Measurements from ENCODE around the gene HDAC9.

Gene HDAC9

DNA sequence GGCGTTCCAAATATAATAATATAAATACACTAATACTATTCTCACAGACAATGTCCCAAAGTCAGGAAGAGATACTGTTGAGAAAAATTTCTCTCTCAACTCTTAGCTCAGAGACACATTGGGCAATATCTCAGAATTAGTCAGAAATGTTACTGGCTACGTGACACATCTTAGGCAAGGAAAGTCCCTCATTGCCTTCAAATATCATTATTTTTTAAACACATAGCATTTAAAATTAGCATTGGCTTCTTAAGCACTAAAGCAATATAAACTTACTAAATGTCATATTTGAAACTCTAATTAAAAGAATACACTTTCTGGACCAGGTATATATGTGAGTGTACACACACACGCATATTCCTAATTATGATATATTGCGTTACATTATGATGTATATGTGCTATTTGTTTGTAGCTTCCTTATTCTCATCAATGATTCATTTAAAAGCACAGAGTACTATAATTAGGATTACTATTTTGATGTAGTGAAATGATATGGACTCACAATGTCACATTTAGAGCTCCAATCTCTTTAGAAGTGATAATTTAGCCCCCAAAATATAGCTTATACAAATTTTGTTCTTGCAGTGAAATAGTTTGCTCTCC, 366.1 kb downstream of the HDAC9 start:
- no peaks in the 10 kb centered on the region for H3K27me3 ChIP-seq (ENCODE audit: control insufficient read depth in 1 of 2, insufficient read depth in 2 of 2, low read length in 2 of 2)
- no peak overlapping the region for H3K4me3 ChIP-seq (ENCODE audit: low read length in 2 of 2)
- no peaks in the 10 kb centered on the region for H3K9me3 ChIP-seq (ENCODE audit: control insufficient read depth in 2 of 2, low read length in 2 of 2)
- H3K27ac ChIP-seq (ENCODE audit: low read length), result no peak overlapping the region
- H3K9ac ChIP-seq (ENCODE audit: low read length in 2 of 2), result no peak overlapping the region
- H3K4me1 ChIP-seq (ENCODE audit: control insufficient read depth, insufficient read depth, low read length), result no peaks in the 10 kb centered on the region
- no peaks in the 10 kb centered on the region for H3K36me3 ChIP-seq (ENCODE audit: control insufficient read depth in 2 of 2, insufficient read depth in 2 of 2, low read length in 2 of 2)

DNA sequence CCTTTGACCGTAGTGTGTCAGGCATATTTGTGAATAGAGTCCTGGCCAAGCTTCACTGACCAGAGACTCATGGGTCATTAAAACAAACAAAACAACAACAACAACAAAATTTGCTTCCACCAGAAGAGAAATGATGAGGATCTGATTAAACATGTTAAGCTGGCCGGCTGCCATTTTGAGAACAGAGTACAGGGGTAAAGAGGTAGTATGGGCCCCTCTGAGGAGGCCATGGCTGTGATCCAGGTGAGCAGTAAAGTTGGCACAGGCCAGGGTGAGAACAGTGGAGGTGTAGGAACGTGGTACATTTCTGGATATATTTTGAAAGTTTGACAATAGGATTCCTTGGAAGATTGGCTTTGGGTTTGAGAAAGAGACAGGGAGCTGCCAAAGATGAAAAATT, 369.4 kb downstream of the HDAC9 start:
- Histone ChIP-seq H3K36me3 (ENCODE audit: control insufficient read depth in 2 of 2, insufficient read depth in 2 of 2, low read length in 2 of 2) (no peaks in the 10 kb centered on the region), H3K27me3 (ENCODE audit: control insufficient read depth in 1 of 2, insufficient read depth in 2 of 2, low read length in 2 of 2) (no peaks in the 10 kb centered on the region), H3K9ac (ENCODE audit: low read length in 2 of 2) (no peak overlapping the region), H3K4me1 (ENCODE audit: control insufficient read depth, insufficient read depth, low read length) (no peaks in the 10 kb centered on the region), H3K9me3 (ENCODE audit: control insufficient read depth in 2 of 2, low read length in 2 of 2) (no peaks in the 10 kb centered on the region), H3K27ac (ENCODE audit: low read length) (no peak overlapping the region), H3K4me3 (ENCODE audit: low read length in 2 of 2) (no peak overlapping the region)

DNA sequence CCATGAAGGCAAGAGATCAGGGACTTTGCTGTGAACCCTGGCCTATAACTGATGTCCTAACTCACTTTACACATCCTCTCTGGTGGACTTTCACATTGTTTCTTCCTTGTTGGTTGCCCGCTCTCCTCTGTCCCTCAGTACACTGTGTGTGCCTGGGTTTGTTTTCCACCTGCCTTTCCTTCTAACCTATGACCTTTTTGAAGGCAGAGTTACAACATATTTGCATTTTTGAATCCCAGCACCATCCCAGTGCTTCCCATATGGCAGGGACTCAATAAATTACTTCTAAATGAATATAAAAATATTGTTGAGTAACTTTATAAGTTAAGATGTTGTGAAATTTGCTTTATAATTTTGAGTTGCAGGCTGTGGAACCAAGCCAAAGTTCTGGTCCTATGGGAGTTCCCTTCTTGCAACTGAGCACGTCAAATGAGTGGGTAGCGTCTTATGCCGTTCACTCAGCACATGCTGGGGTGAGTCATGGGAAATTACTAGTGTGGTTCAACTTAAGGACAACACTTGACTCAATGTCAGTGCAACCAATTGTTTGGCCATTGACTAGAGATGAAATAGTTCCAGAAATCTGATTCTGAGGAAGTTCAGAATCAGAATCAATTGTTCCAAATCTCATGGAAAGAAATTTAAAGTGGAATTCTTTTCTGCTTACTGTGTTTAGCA, 370.9 kb downstream of the HDAC9 start:
- H3K27me3 ChIP-seq (ENCODE audit: control insufficient read depth in 1 of 2, insufficient read depth in 2 of 2, low read length in 2 of 2), result no peaks in the 10 kb centered on the region
- H3K4me3 ChIP-seq (ENCODE audit: low read length in 2 of 2), result no peak overlapping the region
- H3K9ac ChIP-seq (ENCODE audit: low read length in 2 of 2), result no peak overlapping the region
- no peaks in the 10 kb centered on the region for H3K36me3 ChIP-seq (ENCODE audit: control insufficient read depth in 2 of 2, insufficient read depth in 2 of 2, low read length in 2 of 2)
- H3K27ac ChIP-seq (ENCODE audit: low read length), result no peak overlapping the region
- no peaks in the 10 kb centered on the region for H3K9me3 ChIP-seq (ENCODE audit: control insufficient read depth in 2 of 2, low read length in 2 of 2)
- H3K4me1 ChIP-seq (ENCODE audit: control insufficient read depth, insufficient read depth, low read length), result no peaks in the 10 kb centered on the region

DNA sequence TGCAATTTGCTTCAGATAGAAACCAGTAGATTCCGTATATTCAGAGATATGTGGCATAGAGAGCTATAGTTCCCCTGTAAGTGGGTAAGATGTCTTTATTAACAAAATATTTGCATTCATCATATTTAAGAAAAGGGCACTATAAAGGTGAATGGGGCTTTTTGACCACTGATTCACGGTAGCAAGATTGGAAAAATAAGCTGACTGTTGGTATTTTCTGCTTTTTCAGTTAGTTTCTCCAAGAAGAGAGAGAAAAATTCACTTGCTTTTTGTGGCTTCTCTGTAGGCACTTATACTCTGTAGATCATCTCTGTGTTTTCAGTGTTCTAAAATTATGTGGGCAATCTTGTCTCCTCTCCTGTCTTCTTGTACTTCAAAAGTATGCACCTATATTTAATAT, 376.8 kb downstream of the HDAC9 start:
- no peaks in the 10 kb centered on the region for H3K27me3 ChIP-seq (ENCODE audit: control insufficient read depth in 1 of 2, insufficient read depth in 2 of 2, low read length in 2 of 2)
- no peak overlapping the region for H3K4me3 ChIP-seq (ENCODE audit: low read length in 2 of 2)
- no peak overlapping the region for H3K9ac ChIP-seq (ENCODE audit: low read length in 2 of 2)
- no peaks in the 10 kb centered on the region for H3K4me1 ChIP-seq (ENCODE audit: control insufficient read depth, insufficient read depth, low read length)
- H3K27ac ChIP-seq (ENCODE audit: low read length), result no peak overlapping the region
- no peaks in the 10 kb centered on the region for H3K9me3 ChIP-seq (ENCODE audit: control insufficient read depth in 2 of 2, low read length in 2 of 2)
- H3K36me3 ChIP-seq (ENCODE audit: control insufficient read depth in 2 of 2, insufficient read depth in 2 of 2, low read length in 2 of 2), result no peaks in the 10 kb centered on the region

DNA sequence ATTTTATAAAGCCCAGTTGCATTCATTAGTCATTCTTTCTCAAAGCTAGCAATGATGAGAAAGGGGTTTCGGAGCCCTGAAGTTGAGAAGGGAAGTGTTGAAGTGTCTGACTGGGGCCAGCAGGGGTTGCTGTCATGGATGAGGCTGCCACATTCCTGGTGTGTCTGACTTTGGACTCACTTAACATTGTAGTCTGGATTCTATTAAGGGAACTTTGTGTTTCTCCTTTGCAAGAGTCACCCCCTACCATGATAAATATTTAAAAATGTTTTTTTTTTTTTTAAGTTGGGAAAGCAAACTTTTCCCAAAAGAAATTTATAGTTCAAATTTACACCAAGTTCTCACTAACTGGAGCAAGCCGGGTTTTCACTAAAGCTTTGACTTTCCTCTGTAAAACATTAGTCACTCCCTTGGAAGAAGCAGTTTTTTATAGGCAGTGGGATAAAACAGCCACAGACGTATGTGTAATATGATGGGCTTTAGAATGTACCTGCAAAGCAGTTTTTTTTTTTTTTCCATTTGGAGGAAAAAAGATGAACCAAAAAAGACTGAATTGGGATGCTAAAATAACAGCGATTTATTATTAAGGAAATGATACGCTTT, 378.3 kb downstream of the HDAC9 start:
- no peaks in the 10 kb centered on the region for H3K27me3 ChIP-seq (ENCODE audit: control insufficient read depth in 1 of 2, insufficient read depth in 2 of 2, low read length in 2 of 2)
- no peak overlapping the region for H3K27ac ChIP-seq (ENCODE audit: low read length)
- H3K9ac ChIP-seq (ENCODE audit: low read length in 2 of 2), result no peak overlapping the region
- no peak overlapping the region for H3K4me3 ChIP-seq (ENCODE audit: low read length in 2 of 2)
- H3K4me1 ChIP-seq (ENCODE audit: control insufficient read depth, insufficient read depth, low read length), result no peaks in the 10 kb centered on the region
- no peaks in the 10 kb centered on the region for H3K36me3 ChIP-seq (ENCODE audit: control insufficient read depth in 2 of 2, insufficient read depth in 2 of 2, low read length in 2 of 2)
- H3K9me3 ChIP-seq (ENCODE audit: control insufficient read depth in 2 of 2, low read length in 2 of 2), result no peaks in the 10 kb centered on the region

DNA sequence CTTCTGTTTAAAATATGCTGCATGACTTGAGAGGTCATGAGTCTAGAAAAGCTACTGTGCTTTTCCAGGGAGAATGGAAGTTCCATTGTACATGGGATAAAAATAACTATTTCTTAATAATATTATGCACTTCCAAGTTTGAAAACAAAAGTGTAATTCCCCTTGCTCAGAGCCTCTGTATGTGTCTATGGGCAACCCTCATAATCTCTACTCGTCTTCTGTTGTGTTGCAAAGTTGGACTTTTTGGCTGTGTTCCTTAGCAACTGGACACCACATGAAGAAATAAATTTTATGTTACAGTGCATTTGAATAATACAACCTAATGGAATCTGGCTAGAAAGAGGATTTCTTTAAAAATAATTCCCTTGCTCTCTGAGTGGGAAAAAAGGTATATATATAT, 379.3 kb downstream of the HDAC9 start:
- Histone ChIP-seq H3K27ac (ENCODE audit: low read length) (no peak overlapping the region), H3K9me3 (ENCODE audit: control insufficient read depth in 2 of 2, low read length in 2 of 2) (no peaks in the 10 kb centered on the region), H3K9ac (ENCODE audit: low read length in 2 of 2) (no peak overlapping the region), H3K27me3 (ENCODE audit: control insufficient read depth in 1 of 2, insufficient read depth in 2 of 2, low read length in 2 of 2) (no peaks in the 10 kb centered on the region), H3K4me3 (ENCODE audit: low read length in 2 of 2) (no peak overlapping the region), H3K36me3 (ENCODE audit: control insufficient read depth in 2 of 2, insufficient read depth in 2 of 2, low read length in 2 of 2) (no peaks in the 10 kb centered on the region), H3K4me1 (ENCODE audit: control insufficient read depth, insufficient read depth, low read length) (no peaks in the 10 kb centered on the region)

DNA sequence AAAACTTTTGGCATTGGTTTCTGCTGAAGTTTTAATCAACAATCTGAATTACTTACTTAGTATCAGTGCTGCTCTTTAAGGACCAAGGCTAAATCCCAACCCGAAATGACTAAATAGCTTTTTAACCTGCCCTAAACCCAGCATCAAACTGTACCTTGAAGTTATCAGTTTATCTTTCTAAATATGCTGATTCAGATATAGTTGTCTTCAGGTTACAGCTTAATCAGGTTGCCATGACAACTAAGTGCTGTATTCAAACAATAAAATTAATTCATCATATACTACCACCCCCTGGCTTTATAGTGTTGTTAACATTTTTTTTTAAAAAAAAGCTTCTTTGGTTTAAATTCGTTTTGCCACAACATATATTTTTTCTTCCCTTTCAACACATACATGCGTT, 382.3 kb downstream of the HDAC9 start:
- H3K27me3 ChIP-seq (ENCODE audit: control insufficient read depth in 1 of 2, insufficient read depth in 2 of 2, low read length in 2 of 2), result no peaks in the 10 kb centered on the region
- H3K4me1 ChIP-seq (ENCODE audit: control insufficient read depth, insufficient read depth, low read length), result no peaks in the 10 kb centered on the region
- H3K9ac ChIP-seq (ENCODE audit: low read length in 2 of 2), result no peak overlapping the region

DNA sequence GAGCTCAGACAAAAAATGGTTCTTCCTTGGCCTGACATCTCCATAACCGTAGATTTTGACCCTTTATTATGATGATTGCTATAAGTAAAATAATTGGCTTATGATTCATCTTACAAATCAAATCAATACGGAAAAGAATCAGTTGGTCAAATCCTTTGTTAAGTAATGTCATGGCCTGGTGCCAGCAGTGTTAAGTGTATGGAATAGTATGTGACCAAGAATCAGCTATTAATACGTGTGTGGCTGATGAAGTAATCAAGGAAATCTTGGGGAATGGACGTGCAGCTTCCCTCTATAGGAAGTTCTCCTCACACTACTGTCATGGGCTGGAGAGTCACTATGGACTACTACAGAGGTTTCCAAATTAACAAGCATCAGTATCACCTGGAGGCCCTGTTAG, 391.3 kb downstream of the HDAC9 start:
- Histone ChIP-seq H3K4me1 (ENCODE audit: control insufficient read depth, insufficient read depth, low read length) (peaks cover 3% of the 10 kb centered on the region), H3K9me3 (ENCODE audit: control insufficient read depth in 2 of 2, low read length in 2 of 2) (no peaks in the 10 kb centered on the region), H3K4me3 (ENCODE audit: low read length in 2 of 2) (no peak overlapping the region), H3K36me3 (ENCODE audit: control insufficient read depth in 2 of 2, insufficient read depth in 2 of 2, low read length in 2 of 2) (no peaks in the 10 kb centered on the region), H3K27me3 (ENCODE audit: control insufficient read depth in 1 of 2, insufficient read depth in 2 of 2, low read length in 2 of 2) (no peaks in the 10 kb centered on the region), H3K27ac (ENCODE audit: low read length) (no peak overlapping the region), H3K9ac (ENCODE audit: low read length in 2 of 2) (no peak overlapping the region)

More for the DNA sequence above, 382.3 kb downstream of the HDAC9 start:
- Histone ChIP-seq H3K27ac (ENCODE audit: low read length) (no peak overlapping the region), H3K4me3 (ENCODE audit: low read length in 2 of 2) (no peak overlapping the region), H3K36me3 (ENCODE audit: control insufficient read depth in 2 of 2, insufficient read depth in 2 of 2, low read length in 2 of 2) (no peaks in the 10 kb centered on the region), H3K9me3 (ENCODE audit: control insufficient read depth in 2 of 2, low read length in 2 of 2) (no peaks in the 10 kb centered on the region)

DNA sequence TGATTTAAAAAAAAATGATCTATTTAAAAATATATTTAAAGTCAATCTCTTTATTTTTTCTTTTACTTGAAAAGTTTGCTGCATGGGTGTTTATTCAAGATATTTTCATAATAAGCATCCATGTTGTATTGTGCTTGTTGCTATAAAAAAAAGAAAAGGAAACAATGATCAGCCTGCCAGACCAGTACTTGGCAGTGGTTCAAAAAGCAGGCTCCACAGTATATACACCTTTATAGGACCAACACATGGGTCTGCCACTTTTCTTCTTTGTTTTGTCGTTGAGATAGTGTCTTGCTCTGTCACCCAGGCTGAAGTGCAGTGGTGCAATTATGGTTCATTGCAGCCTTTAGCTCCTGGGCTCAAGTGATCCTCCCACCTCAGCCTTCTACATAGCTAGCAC, 393.9 kb downstream of the HDAC9 start:
- peaks cover 3% of the 10 kb centered on the region for H3K4me1 ChIP-seq (ENCODE audit: control insufficient read depth, insufficient read depth, low read length)
- H3K27me3 ChIP-seq (ENCODE audit: control insufficient read depth in 1 of 2, insufficient read depth in 2 of 2, low read length in 2 of 2), result no peaks in the 10 kb centered on the region
- H3K9ac ChIP-seq (ENCODE audit: low read length in 2 of 2), result no peak overlapping the region
- H3K4me3 ChIP-seq (ENCODE audit: low read length in 2 of 2), result no peak overlapping the region
- H3K27ac ChIP-seq (ENCODE audit: low read length), result no peak overlapping the region
- H3K36me3 ChIP-seq (ENCODE audit: control insufficient read depth in 2 of 2, insufficient read depth in 2 of 2, low read length in 2 of 2), result no peaks in the 10 kb centered on the region
- no peaks in the 10 kb centered on the region for H3K9me3 ChIP-seq (ENCODE audit: control insufficient read depth in 2 of 2, low read length in 2 of 2)

DNA sequence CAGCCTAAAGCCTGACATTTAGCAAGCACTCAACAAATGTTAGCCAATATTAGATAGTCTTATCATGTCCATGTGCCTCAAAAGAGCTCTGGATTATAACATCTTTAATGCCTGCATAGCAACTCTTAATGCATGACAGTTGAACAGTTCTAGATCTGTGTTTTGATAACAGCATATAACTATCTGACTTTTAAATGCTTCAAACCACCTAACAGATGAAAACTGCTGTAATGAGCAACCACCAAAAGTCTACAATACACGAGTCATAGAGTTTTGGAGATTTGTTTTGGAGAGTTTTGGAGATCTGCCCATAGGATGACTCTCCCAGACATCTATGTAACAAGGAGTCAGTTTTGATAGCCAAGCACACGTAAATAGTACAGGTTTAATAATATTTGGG, 394.6 kb downstream of the HDAC9 start:
- H3K9ac ChIP-seq (ENCODE audit: low read length in 2 of 2), result no peak overlapping the region
- no peaks in the 10 kb centered on the region for H3K9me3 ChIP-seq (ENCODE audit: control insufficient read depth in 2 of 2, low read length in 2 of 2)
- H3K36me3 ChIP-seq (ENCODE audit: control insufficient read depth in 2 of 2, insufficient read depth in 2 of 2, low read length in 2 of 2), result no peaks in the 10 kb centered on the region
- no peaks in the 10 kb centered on the region for H3K27me3 ChIP-seq (ENCODE audit: control insufficient read depth in 1 of 2, insufficient read depth in 2 of 2, low read length in 2 of 2)
- no peak overlapping the region for H3K4me3 ChIP-seq (ENCODE audit: low read length in 2 of 2)
- H3K27ac ChIP-seq (ENCODE audit: low read length), result no peak overlapping the region
- H3K4me1 ChIP-seq (ENCODE audit: control insufficient read depth, insufficient read depth, low read length), result peaks cover 3% of the 10 kb centered on the region
